NT2/D1 (cell line): Measurements from ENCODE around the gene GEMIN5.

Experiments
- YY1 ChIP-seq: IDR thresholded peaks from 2 replicates; pipeline ENCODE4 v1.6.1; 2011; ENCODE audit not compliant: insufficient read length, insufficient read depth
- ZNF274 ChIP-seq: IDR thresholded peaks from 2 replicates; pipeline ENCODE4 v1.6.1; 2011; ENCODE audit warnings: mild to moderate bottlenecking, low read depth, low read length

- TF ChIP-seq YY1 (no peak), ZNF274 (no peak)
Observed at GRCh38 chr5:154849264-154849785, 88.7 kb downstream of the GEMIN5 start.
